SHP77 treated with DMSO at 0.1 percent for 48 hours (cell line): ENCODE measurements around the gene PRRC2B.
"Not testable (repeated sequence)": the region's sequence is repeated elsewhere in the genome, so short reads cannot be mapped to it uniquely, and the experiment has no call there.

ENCODE experiments used
- DNase-seq: peaks from one replicate; lab custom pipeline; 2025; lab: John Stamatoyannopoulos, UW

Gene PRRC2B

DNA sequence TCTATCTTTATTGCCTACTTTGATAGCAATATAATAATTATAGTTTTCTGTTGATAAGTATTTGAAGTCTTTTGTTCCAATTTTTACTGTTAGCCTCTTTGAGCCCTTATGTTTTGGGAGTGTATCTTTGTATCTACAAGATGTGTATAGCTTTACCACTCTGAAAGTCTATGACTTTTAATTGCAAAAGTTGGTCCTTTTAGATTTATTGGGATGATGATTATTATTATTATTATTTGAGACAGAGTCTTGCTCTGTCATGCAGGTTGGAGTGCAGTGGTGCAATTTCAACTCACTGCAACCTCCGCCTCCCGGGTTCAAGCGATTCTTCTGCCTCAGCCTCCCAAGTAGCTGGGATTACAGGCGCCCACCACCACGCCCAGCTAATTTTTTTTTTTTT is 78.2 kb downstream of the PRRC2B start:
- DNase-seq = not testable (repeated sequence)

DNA sequence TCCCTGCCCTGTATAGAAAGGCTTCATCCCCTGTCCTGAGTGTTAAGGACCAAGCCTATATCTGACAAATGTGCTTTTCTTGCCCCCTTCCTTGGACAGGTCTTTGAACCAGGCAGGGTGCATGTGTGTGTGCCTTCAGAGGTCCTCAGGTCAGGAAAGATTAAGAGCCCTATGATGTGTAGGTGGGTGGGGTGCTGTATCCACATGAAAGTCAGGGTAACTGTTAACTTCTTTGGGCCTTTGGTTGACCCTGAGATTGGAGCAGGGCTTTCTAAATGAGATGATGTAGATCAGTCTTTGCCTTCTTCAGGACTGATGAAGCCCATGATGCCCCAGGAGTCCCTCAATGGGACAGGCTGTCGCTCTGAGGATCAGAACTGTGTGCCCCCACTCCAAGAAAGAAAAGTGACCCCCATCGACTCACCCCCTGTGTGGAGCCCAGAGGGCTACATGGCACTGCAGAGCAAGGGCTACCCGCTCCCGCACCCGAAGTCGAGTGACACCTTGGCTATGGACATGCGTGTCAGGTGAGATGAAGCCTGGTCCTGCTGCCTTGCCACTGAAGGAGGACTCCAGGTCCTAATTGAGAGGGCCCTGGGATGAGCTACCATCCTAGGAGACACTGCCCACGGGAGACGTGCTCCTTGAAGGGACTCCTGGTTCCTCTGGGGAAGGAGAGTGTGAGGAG is 79.5 kb downstream of the PRRC2B start:
- DNase-seq = no peak

DNA sequence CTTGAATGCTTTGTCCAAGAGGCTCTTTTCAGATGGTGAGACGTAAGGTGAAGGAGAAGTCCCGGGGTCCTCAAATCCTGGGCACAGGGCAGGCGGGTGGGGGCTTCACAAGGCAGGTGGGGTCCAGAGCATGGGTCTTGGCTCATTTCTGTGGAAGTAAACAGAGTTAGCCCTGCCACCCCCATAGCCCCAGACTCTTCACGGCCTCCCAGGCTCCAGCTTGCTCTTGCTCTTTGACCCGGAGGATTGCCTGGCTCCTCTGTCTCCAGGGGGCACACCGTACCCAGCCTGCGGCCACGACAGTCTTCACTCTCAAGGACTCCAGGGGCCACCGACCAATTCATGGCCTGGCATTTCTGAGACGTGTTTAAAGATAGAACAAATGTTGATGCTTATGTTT is 80.0 kb downstream of the PRRC2B start:
- no peak for DNase-seq

DNA sequence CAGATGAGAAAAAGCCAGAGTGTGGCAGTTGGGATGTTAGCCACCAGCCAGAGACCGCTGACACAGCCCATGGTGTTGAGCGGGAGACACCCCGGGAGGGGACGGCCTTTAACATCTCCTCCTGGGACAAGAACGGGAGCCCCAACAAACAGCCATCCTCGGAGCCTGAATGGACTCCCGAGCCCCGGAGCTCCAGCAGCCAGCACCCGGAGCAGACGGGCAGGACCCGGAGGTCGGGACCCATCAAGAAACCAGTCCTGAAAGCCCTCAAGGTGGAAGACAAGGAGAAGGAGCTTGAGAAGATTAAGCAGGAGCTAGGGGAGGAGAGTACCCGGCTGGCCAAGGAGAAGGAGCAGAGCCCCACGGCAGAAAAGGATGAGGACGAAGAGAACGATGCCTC is 80.8 kb downstream of the PRRC2B start:
- DNase-seq = no peak

DNA sequence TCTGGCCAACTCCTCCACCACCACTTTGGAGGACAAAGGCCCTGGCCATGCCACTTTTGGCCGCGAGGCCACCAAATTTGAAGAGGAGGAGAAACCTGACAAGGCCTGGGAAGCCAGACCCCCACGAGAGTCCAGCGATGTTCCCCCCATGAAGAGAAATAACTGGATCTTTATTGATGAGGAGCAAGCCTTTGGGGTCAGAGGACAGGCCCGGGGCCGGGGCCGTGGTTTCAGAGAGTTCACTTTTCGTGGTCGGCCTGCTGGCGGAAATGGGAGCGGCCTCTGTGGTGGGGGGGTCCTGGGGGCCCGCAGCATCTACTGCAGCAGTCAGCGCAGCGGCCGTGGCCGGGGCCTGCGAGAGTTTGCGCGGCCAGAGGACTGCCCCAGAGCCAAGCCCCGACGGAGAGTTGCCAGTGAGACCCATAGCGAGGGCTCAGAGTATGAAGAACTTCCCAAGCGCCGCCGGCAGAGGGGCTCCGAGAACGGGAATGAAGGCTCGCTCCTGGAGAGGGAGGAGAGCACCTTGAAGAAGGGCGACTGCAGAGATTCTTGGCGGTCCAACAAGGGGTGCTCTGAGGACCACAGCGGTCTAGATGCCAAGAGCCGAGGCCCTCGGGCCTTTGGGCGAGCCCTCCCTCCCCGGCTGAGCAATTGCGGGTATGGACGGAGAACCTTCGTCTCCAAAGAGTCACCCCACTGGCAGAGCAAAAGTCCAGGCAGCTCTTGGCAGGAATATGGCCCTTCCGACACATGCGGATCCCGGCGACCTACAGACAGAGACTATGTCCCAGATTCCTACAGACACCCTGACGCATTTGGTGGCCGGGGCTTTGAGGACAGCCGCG is 81.4 kb downstream of the PRRC2B start:
- no peak for DNase-seq

DNA sequence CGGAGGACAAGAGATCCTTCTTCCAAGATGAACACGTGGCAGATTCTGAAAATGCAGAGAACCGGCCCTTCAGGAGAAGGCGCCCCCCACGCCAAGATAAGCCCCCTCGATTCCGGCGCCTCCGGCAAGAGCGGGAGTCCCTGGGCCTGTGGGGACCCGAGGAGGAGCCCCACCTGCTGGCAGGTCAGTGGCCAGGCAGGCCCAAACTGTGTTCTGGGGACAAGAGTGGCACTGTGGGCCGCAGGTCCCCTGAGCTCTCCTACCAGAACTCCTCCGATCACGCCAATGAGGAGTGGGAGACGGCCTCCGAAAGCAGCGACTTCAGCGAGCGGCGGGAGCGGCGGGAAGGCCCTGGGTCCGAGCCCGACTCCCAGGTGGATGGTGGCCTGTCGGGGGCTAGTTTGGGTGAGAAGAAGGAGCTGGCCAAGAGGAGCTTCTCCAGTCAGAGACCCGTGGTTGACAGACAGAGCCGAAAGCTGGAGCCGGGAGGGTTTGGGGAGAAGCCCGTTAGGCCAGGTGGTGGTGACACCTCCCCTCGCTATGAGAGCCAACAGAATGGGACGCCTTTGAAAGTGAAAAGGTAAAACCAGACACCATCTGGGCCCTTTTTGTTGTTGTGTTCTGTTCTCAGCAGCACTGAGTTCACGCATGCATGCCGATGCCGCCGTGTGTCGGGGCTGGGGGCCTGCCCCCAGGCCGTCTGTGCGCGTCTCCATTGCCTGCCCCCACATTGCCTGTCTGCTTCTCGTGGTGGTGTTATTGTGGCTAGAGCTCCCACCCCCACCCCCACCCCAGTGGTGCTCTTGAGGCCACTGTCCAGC is 82.3 kb downstream of the PRRC2B start:
- no peak for DNase-seq

DNA sequence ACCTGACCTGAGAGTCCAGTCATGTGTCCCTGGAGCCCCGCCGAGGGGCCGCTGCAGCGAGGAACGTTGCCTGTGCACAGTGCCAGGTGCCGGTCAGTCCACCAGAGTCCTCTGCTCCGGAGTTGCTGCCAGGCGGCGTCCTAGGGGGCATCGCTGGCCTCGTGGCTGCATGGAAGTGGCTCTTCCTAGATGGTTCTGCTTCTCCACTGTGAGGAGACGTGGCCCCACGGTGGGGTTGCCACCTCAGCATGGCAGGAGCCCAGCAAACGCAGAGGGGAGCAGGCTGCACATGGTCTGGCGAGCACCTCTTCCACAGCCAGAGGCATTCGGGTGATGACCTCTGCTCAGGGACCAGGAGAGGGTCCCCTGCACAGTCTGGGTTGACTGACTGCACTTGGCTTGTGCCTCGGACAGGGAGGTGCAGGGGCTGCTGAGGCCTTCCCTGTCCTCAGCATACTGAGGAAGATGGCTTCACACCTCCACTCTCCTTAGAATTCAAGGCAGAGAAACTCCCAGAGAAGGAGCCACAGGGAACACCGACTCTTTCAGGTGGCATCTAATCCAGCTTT is 83.0 kb downstream of the PRRC2B start:
- no peak for DNase-seq

DNA sequence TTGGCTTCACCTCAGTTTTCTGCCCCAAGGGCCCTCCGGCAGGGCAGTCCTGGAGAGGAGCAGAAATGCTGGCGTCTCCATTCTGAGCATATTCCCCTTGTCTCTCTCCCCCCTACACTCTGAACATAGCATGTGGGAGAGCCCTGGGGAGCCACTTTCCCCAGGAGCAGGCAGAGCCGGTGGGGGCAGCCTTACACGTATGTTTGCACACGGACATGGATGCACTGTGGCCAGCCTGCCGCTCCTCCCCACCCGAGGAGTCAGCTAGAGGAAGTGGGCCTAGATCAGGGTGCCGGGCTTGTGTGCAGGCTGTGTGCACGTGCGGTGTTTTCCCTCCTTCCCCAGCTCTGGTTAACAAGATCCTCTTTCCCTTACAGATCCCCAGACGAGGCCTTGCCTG is 83.5 kb downstream of the PRRC2B start:
- no peak for DNase-seq

DNA sequence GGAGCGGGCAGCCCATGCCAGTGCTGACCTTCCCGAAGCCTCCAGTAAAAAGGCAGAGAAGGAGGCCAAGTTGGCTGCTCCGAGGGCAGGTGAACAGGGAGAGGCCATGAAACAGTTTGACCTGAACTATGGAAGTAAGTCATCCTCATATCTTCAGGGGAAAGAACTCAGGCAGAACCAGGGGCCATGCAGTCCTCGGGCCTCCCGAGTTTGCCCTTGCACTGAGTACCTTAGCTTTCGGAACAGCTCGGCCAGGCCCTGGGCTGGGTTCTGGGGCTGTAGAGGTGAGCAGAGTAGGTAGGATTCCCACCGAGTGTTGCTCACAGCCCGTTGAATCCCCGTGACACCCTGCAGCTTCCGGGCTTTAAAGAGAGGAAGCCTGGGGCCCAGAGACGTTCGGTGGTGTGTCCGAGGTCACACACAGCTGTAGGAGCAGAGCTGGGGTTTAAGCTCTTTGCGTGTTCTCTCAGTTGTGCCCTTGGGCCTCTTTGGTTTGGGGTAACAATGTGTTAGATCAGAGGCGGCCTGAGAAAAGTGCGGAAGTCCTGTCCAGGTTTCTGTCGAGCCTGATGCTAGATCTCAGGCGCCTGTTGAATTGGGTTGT is 84.0 kb downstream of the PRRC2B start:
- DNase-seq = no peak

DNA sequence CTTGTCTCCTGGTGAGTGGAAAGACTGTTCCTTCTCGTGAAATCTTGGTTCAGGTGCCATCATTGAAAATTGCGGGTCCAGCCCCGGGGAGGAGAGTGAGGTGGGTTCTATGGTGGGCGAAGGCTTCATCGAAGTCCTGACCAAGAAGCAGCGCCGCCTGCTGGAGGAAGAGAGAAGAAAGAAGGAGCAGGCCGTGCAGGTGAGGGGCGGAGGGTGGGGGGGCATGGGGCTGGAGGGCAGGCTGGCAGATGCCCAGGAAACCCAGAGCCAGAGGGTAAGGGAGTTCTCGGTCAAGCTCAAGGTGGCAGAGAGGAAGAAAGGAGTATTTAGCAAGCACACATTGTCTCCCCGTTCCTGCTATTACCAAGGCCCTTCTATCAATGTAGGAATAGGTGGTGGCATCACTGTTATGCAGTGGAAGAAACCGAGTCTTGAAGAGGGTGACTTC is 84.6 kb downstream of the PRRC2B start:
- DNase-seq = no peak

DNA sequence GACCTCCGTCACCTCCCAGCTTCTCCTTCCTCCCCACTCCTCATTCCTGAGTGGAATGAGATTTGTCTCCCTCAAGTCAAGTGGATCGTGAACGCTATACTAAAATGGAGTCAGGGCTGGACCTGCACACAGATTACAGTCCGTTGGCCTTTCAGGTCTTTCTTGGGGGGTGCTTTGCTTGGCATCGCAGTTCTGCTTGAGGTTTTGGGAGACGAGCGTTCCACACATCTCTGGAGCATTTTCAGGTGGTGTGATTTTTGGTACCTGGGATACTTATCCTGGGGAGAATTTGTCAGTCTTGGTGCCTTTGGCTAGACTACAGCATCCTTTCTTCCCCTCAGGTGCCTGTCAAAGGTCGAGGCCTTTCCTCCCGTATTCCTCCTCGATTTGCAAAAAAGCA is 85.0 kb downstream of the PRRC2B start:
- no peak for DNase-seq

DNA sequence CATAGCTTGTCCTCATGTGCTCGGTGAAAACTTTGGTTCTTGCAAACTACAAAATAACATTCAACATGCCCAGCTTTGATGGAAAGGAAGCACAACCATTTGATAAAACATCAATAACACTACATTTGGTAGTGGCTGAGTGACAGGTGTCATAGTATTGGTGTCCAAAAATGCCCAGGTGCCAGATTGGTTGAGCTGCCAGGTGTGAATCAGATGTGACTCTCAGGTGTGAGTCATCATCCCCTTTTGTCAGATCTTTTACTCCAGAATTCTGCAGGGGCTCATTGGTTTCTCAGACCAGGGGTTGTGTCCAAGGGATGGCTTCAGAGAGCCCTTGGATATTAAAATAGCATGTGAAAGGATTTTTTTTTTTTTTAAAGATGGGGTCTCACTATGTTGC is 86.4 kb downstream of the PRRC2B start:
- DNase-seq = no peak

DNA sequence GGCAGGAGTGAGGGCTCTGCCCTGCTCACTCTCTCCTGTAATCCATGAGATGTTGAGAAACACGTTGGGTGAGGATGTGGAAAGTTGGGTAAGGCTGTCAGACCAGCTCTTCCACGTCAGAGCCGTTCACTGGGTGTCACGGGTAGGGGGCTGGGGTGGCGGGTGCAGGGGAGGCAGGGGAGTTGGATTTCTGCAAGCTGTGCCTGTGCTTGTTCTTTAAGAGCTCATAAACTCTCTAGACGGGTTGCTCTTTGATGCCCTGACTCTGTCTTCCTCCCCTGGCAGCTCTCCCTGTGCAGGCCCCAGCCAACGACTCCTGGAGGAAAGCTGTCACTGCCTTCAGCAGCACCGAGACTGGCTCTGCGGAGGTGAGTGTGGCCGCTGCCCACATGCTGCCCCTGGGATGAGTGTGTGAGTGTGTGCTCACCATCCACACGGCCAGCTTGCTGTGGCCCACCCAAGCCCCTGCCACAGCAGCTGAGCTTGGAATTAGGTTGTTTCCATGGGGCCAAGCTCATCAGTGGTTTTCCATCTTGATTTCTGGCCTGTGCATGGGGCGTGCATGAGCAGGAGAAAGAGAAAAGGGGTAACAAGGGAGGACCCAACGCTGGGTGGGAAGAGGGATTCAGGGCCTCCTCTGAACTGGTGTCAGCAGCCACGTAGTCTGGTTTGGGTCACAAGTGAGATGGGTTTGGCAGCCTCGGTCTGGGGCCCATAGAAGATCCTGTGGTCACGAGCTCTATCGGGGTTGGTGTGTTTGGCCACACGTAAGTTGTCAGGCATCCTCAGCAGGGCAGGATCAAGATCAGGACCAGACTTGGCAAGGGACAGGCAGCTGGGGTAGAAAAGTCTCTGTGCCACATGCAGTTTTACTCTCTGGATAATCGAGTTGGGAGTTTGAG is 87.8 kb downstream of the PRRC2B start:
- no peak for DNase-seq

DNA sequence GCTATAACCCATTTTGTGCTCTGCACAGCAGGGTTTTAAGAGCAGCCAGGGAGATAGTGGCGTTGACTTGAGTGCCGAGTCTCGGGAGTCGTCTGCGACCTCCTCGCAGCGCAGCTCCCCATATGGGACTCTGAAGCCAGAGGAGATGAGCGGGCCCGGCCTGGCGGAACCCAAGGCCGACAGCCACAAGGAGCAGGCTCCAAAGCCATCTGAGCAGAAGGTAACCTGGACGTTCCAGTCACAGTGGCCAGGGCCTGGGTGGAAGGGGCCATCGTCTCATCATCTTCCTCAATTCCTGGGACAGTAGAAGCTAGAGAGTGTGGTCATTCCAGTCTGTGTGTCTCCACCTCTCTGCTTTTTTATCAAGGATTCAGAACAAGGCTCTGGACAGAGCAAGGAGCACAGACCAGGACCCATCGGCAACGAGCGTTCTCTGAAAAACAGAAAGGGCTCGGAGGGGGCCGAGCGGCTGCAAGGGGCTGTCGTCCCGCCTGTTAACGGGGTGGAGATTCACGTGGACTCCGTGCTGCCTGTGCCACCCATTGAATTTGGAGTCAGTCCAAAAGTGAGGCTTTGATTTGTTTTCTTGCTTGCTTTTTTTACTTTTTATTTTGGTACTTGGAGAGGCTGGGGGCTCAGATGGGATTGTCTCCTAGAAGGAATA is 88.6 kb downstream of the PRRC2B start:
- DNase-seq = no peak

DNA sequence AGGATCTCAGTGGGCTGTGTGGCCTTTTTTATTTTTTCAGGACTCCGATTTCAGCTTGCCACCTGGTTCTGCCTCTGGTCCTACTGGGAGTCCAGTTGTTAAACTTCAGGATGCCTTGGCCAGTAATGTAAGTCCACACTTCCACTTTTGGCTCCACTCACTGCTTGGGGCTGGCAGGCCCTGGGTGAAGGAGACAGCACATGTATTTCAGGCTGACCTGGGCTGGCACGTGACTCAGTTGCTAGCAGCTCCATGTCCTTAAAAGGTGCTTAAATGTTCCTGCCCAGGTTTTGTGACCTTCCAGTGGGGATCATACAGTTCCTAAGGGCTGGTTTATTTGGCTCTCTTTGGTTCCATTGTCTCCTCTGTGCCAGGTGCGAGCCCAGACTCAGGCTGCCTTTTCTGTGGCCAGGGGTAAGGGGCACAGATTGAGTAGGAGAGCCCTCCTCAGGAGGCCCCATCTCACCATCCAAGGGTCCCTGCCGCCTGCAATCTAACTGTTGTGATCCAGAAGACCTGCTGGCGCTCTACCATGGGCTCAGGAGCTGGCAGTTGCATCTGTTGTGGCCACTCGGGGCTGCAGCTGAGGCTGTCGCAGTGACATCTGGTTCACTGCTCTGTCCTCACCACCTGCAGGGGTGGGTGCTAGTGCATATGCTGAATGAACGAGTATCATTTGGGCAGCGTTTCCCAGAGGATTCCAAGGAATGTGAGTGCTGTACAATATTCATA is 89.6 kb downstream of the PRRC2B start:
- no peak for DNase-seq

DNA sequence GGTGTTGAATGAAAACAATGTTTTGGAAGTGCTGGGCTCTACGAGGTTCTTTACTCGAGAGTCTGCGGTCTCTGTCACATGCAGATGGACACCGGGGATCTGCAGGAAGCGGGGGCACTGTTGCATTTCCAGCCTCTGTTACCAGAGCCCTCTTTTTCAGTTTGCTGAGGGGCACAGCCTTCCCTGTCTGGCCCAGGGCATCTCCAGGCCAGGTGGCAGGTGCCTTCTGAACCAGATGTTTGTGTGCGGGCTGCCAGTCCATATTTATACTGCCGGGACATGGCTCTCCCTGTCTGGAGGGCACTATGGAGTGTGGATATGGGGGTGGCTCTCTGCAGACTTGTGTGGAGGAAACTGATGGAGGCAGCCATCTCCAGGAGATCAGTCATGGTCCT is 90.2 kb downstream of the PRRC2B start:
- no peak for DNase-seq

DNA sequence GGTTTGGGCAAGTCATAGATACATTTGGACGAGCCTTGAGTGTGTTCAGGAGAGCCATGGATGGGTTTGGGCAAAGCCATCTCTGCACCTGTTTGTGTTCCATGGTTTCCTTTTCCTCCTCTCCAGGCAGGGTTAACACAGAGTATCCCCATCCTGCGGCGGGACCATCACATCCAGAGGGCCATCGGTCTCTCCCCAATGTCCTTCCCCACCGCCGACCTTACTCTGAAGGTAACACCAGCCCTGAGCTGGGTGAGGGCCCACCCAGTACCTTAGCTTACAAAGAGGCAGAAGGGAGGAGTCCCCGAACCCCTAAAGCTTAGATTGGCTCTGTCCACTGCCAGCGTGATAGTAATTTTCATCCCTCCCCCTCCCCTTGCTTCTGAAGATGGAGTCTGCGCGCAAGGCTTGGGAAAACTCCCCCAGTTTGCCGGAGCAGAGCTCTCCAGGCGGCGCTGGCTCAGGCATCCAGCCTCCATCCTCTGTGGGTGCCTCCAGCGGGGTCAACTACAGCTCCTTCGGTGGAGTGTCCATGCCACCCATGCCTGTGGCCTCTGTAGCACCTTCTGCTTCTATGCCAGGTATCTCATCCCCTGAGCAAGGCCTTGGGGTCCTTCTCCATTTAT is 90.8 kb downstream of the PRRC2B start:
- no peak for DNase-seq

DNA sequence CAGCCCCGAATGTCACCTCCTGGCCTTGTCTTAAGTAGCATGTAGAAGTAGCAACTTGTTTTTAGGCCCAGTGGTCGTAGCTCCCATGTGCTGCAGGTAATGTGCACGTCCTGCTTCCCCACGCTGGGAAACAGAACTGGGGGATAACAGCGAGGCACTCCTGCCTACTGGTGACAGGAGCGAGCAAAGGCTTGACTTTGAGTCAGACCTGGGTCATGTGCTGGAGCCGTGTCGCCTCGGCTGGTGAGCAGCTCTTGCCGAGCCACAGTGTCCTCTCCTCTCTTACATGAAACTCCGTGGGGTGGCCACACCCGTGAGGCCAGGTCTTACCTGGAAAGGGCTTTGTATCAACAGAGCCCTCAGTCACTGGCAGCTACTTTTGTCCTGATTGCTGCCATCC is 91.3 kb downstream of the PRRC2B start:
- no peak for DNase-seq

DNA sequence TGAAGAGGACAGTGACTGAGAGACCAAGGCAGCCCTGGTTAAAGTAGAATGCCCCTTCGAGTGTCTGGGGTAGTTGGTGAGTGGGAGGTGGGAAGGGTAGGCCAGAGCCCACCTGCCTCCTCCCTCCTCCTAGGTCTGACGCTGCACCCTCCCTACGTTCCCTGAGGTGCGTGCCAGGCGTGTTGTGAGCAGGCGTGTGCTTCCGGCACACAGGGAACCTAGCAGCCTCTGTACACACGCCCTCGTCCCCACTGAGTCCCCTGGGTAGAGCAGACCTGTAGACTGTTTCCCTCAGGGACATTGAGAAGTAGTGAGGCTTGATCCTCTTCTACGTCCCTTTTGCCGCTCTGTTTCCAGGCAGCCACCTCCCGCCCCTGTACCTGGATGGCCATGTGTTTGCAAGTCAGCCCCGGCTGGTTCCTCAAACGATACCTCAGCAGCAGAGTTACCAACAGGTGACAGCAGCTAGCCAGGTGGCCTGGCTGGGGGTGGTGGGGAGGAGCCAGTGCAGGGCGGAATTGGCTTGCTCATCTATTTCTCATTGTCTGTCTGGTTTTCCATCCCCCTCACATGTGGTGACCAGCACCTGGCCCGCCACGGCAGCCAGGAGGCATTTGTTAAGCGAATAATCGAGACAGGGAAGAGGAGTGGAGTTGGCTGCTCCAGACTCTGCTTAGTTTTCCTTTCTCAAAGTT is 92.0 kb downstream of the PRRC2B start:
- no peak for DNase-seq
